NT2/D1 (cell line): ENCODE data around the gene KANK2.

Source experiments
- SUZ12 ChIP-seq: IDR thresholded peaks from 2 replicates; pipeline ENCODE4 v1.6.1; 2011; ENCODE audit not compliant: insufficient read length, insufficient read depth; ENCODE audit errors: extremely low read depth
- YY1 ChIP-seq: IDR thresholded peaks from 2 replicates; pipeline ENCODE4 v1.6.1; 2011; ENCODE audit not compliant: insufficient read length, insufficient read depth
- ZNF274 ChIP-seq: IDR thresholded peaks from 2 replicates; pipeline ENCODE4 v1.6.1; 2011; ENCODE audit warnings: mild to moderate bottlenecking, low read depth, low read length

GRCh38 chr19:11138601-11139300, 58.6 kb downstream of the KANK2 start:
- no peak for TF ChIP-seq YY1
- TF ChIP-seq SUZ12, result no peak
- no peak for TF ChIP-seq ZNF274
